Neuronal stem cell (in vitro differentiated cells): ENCODE measurements around the gene THADA.
A peak's percentile ranks its signal among the peaks of the same experiment; 100 is the strongest.

Experiments used
- DNase-seq: peaks from one replicate; pipeline ENCODE4 v3.0.0-alpha.2; 2013; ENCODE audit warnings: low spot score
- H2AFZ ChIP-seq: one replicate; pipeline ENCODE4 v1.6.1; 2013; ENCODE audit warnings: mild to moderate bottlenecking, low read length, inconsistent platforms
- H2AK5ac ChIP-seq: 2 replicates; pipeline ENCODE4 v1.6.1; 2013; ENCODE audit warnings: low read depth, mild to moderate bottlenecking, inconsistent platforms, low read length, moderate library complexity, mixed read lengths
- H2BK120ac ChIP-seq: 2 replicates; pipeline ENCODE4 v1.6.1; 2013; ENCODE audit warnings: low read depth, mild to moderate bottlenecking, inconsistent platforms, low read length, moderate library complexity, mixed read lengths
- H2BK12ac ChIP-seq: one replicate; pipeline ENCODE4 v1.6.1; 2013; ENCODE audit warnings: low read length, inconsistent platforms
- H2BK15ac ChIP-seq: 2 replicates; pipeline ENCODE4 v1.6.1; 2013; ENCODE audit warnings: mild to moderate bottlenecking, low read length, inconsistent platforms, mixed read lengths
- H2BK5ac ChIP-seq: one replicate; pipeline ENCODE4 v1.6.1; 2013; ENCODE audit warnings: inconsistent platforms, mild to moderate bottlenecking, low read length, moderate library complexity
- H3K14ac ChIP-seq: one replicate; pipeline ENCODE4 v1.6.1; 2013; ENCODE audit warnings: low read length, inconsistent platforms
- H3K18ac ChIP-seq: 2 replicates; pipeline ENCODE4 v1.6.1; 2013; ENCODE audit warnings: low read length, inconsistent platforms
- H3K23ac ChIP-seq: 2 replicates; pipeline ENCODE4 v1.6.1; 2013; ENCODE audit warnings: low read depth, mild to moderate bottlenecking, mixed read lengths, low read length, inconsistent platforms; ENCODE audit not compliant: poor library complexity
- H3K27ac ChIP-seq: replicated peaks from 3 replicates; pipeline ENCODE4 v1.5.1; 2013; ENCODE audit warnings: low read length, inconsistent platforms
- H3K27me3 ChIP-seq, 3 experiments: 2 replicates each; pipeline ENCODE4 v1.6.1; 2013; ENCODE audit warnings: low read length in 3 of 3, mild to moderate bottlenecking in 2 of 3, inconsistent platforms in 1 of 3, low read depth in 1 of 3, mixed read lengths in 1 of 3, moderate library complexity in 1 of 3; ENCODE audit not compliant: control insufficient read depth in 3 of 3, insufficient read depth in 3 of 3
- H3K36me3 ChIP-seq, 2 donors: replicated peaks in 1 of 2; 2 replicates each; pipeline ENCODE4 v1.6.1; 2013; ENCODE audit warnings: low read length in 2 of 2; ENCODE audit not compliant: control insufficient read depth in 2 of 2, insufficient read depth in 2 of 2
- H3K4ac ChIP-seq: 2 replicates; pipeline ENCODE4 v1.6.1; 2013; ENCODE audit warnings: inconsistent platforms, mild to moderate bottlenecking, low read length, moderate library complexity
- H3K4me1 ChIP-seq, 2 donors: 1 replicate in 1 of 2; 2 replicates in 1 of 2; pipeline ENCODE4 v1.6.1; 2013; ENCODE audit warnings: low read length in 2 of 2, low read depth in 1 of 2; ENCODE audit not compliant: control insufficient read depth in 2 of 2, insufficient read depth in 1 of 2
- H3K4me2 ChIP-seq: one replicate; pipeline ENCODE4 v1.6.1; 2013; ENCODE audit warnings: mild to moderate bottlenecking, low read length, inconsistent platforms; ENCODE audit not compliant: insufficient read depth, poor library complexity, severe bottlenecking
- H3K4me3 ChIP-seq, 2 donors: 2 replicates each; pipeline ENCODE4 v1.5.1; 2013; ENCODE audit warnings: low read length in 2 of 2, mild to moderate bottlenecking in 2 of 2, inconsistent platforms in 1 of 2, moderate library complexity in 1 of 2
- H3K79me1 ChIP-seq: one replicate; pipeline ENCODE4 v1.6.1; 2013; ENCODE audit warnings: low read depth, mild to moderate bottlenecking, inconsistent platforms, low read length, moderate library complexity
- H3K9ac ChIP-seq: one replicate; pipeline ENCODE4 v1.6.1; 2013; ENCODE audit warnings: mild to moderate bottlenecking, low read depth, low read length, inconsistent platforms; ENCODE audit not compliant: poor library complexity
- H3K9me3 ChIP-seq, 2 donors: replicated peaks in 1 of 2; 2 replicates each; pipeline versions ENCODE3 to v1.6.1; 2013; ENCODE audit warnings: low read length in 2 of 2, mild to moderate bottlenecking in 2 of 2, inconsistent platforms in 1 of 2, low read depth in 1 of 2, mixed read lengths in 1 of 2, moderate library complexity in 1 of 2; ENCODE audit not compliant: control insufficient read depth in 2 of 2, insufficient read depth in 1 of 2
- H4K8ac ChIP-seq: one replicate; pipeline ENCODE4 v1.6.1; 2013; ENCODE audit warnings: low read depth, mild to moderate bottlenecking, inconsistent platforms, low read length, moderate library complexity
- H4K91ac ChIP-seq: one replicate; pipeline ENCODE4 v1.6.1; 2013; ENCODE audit warnings: low read length, low read depth, mild to moderate bottlenecking, inconsistent platforms; ENCODE audit not compliant: poor library complexity
- WGBS, 2 donors: extraction: QIAGEN DNeasy Blood & Tissue Kit; methylation state at CpG; one replicate each; pipeline ENCODE4 v1.1.7; 2013; ENCODE audit warnings: missing lambda C conversion rate in 2 of 2, mixed read lengths in 1 of 2; ENCODE audit not compliant: insufficient read length in 2 of 2, insufficient replicate concordance in 1 of 2; ENCODE audit errors: extremely low coverage in 2 of 2; 5-methylcytosine and 5-hydroxymethylcytosine counted together

THADA gene

DNA sequence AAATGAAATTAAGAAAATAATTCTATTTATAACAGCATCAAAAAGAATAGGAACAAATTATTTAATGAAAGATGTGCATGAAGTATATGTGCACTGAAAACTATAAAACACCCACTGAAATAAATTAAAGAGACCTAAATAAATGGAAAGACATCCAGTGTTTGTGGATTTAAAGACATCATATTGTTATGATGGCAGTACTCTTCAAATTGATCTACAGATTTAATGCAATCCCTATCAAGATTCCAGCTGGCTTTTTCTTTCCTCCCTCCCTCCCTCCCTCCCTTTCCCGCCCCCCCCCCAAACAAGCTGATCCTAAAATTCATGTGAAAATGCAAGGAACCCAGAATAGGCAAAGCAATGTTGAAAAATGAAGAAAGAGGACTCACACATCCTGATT is 285.9 kb downstream of the THADA start:
- Histone ChIP-seq H3K27ac (no peak overlapping the region), H4K8ac (no peak overlapping the region), H2AFZ (no peak overlapping the region), H2BK120ac (no peak overlapping the region), H2AK5ac (no peak overlapping the region), H3K18ac (no peak overlapping the region), H3K4me1 (peaks cover 0 to 5% of the 10 kb centered on the region in 2 donors), H3K23ac (no peak overlapping the region), H3K27me3 (no peaks in the 10 kb centered on the region), H3K79me1 (no peaks in the 10 kb centered on the region), H2BK5ac (no peak overlapping the region), H3K9me3 (peaks cover 0 to 4% of the 10 kb centered on the region in 2 donors), H3K4me3 (no peak overlapping the region), H3K4me2 (no peak overlapping the region), H2BK15ac (no peak overlapping the region), H3K14ac (no peak overlapping the region), H4K91ac (no peak overlapping the region), H3K36me3 (no peaks in the 10 kb centered on the region), H3K9ac (no peak overlapping the region), H3K4ac (no peak overlapping the region), H2BK12ac (no peak overlapping the region)
- DNase-seq = no peak
- WGBS, 2 donors = no CpG with 5 or more reads among the region's 1 CpG

DNA sequence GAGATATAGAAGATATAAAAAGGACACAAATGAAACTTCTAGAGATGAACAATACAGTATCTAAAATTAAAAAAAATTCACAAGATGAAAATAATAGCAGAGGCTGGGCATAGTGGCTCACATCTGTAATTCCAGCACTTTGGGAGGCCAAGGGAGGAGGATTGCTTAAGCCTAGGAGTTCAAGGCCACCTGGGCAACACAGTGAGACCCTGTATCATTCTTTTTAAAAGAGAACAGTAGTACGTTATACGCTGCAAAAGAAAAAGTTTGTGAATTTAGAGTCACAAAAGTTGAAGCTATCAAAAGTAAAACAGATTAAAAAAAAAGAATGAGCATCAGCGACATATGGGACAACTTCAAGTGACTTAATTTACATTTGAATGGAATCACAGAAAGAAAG is 287.9 kb downstream of the THADA start:
- no peak overlapping the region for H2BK15ac ChIP-seq
- H3K9me3 ChIP-seq = peaks cover 0 to 4% of the 10 kb centered on the region in 2 donors
- no peak overlapping the region for H3K14ac ChIP-seq
- WGBS, 2 donors = no CpG with 5 or more reads among the region's 3 CpGs
- no peak overlapping the region for H3K9ac ChIP-seq
- no peak overlapping the region for H4K8ac ChIP-seq
- H2AK5ac ChIP-seq = no peak overlapping the region
- no peak overlapping the region for H2BK120ac ChIP-seq
- no peak for DNase-seq
- no peak overlapping the region for H3K4ac ChIP-seq
- no peak overlapping the region for H2BK12ac ChIP-seq
- H3K4me2 ChIP-seq = no peak overlapping the region
- no peak overlapping the region for H3K23ac ChIP-seq
- no peaks in the 10 kb centered on the region for H3K36me3 ChIP-seq
- H3K4me3 ChIP-seq = no peak overlapping the region
- no peak overlapping the region for H2AFZ ChIP-seq
- no peak overlapping the region for H3K27ac ChIP-seq
- no peaks in the 10 kb centered on the region for H3K27me3 ChIP-seq
- no peak overlapping the region for H3K18ac ChIP-seq
- H4K91ac ChIP-seq = no peak overlapping the region
- no peaks in the 10 kb centered on the region for H3K79me1 ChIP-seq
- no peak overlapping the region for H2BK5ac ChIP-seq
- H3K4me1 ChIP-seq = peaks cover 0 to 5% of the 10 kb centered on the region in 2 donors

DNA sequence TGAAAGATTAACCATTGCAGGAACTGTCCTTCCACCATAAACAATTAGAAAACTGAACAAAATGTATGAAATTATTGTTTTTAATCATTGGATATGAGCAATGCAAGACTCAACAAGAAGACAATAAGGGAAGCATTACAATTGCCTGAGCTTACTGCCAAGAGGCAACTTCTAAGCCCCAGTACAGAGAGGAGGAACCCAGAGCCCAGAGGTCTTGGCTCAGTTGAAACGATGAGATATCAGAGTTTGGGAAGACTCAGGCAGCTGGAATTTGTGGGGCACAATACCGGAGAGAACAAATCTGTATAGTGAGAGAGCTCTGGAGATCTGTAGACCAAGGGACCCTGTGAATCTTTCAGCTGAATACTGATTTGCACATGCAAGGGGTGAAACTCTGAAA is 288.8 kb downstream of the THADA start:
- H2BK12ac ChIP-seq = no peak overlapping the region
- no peaks in the 10 kb centered on the region for H3K79me1 ChIP-seq
- H3K4ac ChIP-seq = no peak overlapping the region
- no peak overlapping the region for H3K4me3 ChIP-seq
- no peak overlapping the region for H2AK5ac ChIP-seq
- H3K36me3 ChIP-seq = no peaks in the 10 kb centered on the region
- no peak overlapping the region for H2BK5ac ChIP-seq
- no peak overlapping the region for H3K14ac ChIP-seq
- H2AFZ ChIP-seq = peak overlapping the region; percentile 29
- no peak overlapping the region for H3K18ac ChIP-seq
- peaks cover 0 to 5% of the 10 kb centered on the region in 2 donors for H3K4me1 ChIP-seq
- no peak overlapping the region for H3K9ac ChIP-seq
- H2BK15ac ChIP-seq = no peak overlapping the region
- WGBS, 2 donors = no CpG with 5 or more reads among the region's 2 CpGs
- H4K8ac ChIP-seq = no peak overlapping the region
- H2BK120ac ChIP-seq = no peak overlapping the region
- H3K9me3 ChIP-seq = peaks cover 0 to 4% of the 10 kb centered on the region in 2 donors
- H4K91ac ChIP-seq = no peak overlapping the region
- H3K27me3 ChIP-seq = no peaks in the 10 kb centered on the region
- no peak for DNase-seq
- H3K23ac ChIP-seq = no peak overlapping the region
- no peak overlapping the region for H3K27ac ChIP-seq
- no peak overlapping the region for H3K4me2 ChIP-seq

- Histone ChIP-seq H3K27me3 (no peaks in the 10 kb centered on the region), H3K4me2 (no peak overlapping the region), H3K23ac (no peak overlapping the region), H3K36me3 (no peaks in the 10 kb centered on the region), H3K79me1 (no peaks in the 10 kb centered on the region), H2BK120ac (no peak overlapping the region), H4K8ac (no peak overlapping the region), H3K9ac (no peak overlapping the region), H2BK5ac (no peak overlapping the region), H3K4me1 (peaks cover 0 to 5% of the 10 kb centered on the region in 2 donors), H2BK15ac (no peak overlapping the region), H3K4me3 (no peak overlapping the region), H4K91ac (no peak overlapping the region), H2AFZ (no peak overlapping the region), H3K4ac (no peak overlapping the region), H2BK12ac (no peak overlapping the region), H3K9me3 (peaks cover 0 to 4% of the 10 kb centered on the region in 2 donors), H2AK5ac (no peak overlapping the region), H3K27ac (no peak overlapping the region), H3K14ac (no peak overlapping the region), H3K18ac (no peak overlapping the region)
- no CpG with 5 or more reads among the region's 5 CpGs for WGBS, 2 donors
- no peak for DNase-seq
Measured at GRCh38 chr2:43306197-43306596, 289.6 kb downstream of the THADA start.
